IMR-90 (cell line): ENCODE data around the gene HAUS7. TPM values are rescaled to one million over a fixed set of nuclear protein-coding genes. Genes with fewer than 3 reads are reported as not detected.

Experiments used
- ATAC-seq: fragments of 200-7000 bp; cut with Tn5 transposase; 2 replicates; pipeline ENCODE4 v1.9.1; 2020; ENCODE audit warnings: low read depth, mild to moderate bottlenecking, moderate library complexity
- BruUV-seq: library from RNA; stranded (reverse); fragments of 400-500 nt; replicated peaks from 2 replicates; lab custom pipeline; 2021; lab: Mats Ljungman, UMichigan
- CTCF ChIA-PET: fragments of 300-600 bp; formaldehyde crosslinking; extraction: SDS; loops from one replicate; lab custom pipeline; 2021; ENCODE audit warnings: antibody characterized with exemption; lab: Yijun Ruan, JAX
- POLR2A ChIA-PET: fragments of 300-600 bp; sonication (Branson Sonifier 250); formaldehyde crosslinking; loops from one replicate; lab custom pipeline; 2022; ENCODE audit warnings: antibody characterized with exemption; ENCODE audit not compliant: unreplicated experiment; lab: Charles Lee
- DNase-seq: peaks from one replicate; pipeline ENCODE4 v3.0.0; 2013
- H2AFZ ChIP-seq: replicated peaks from 2 replicates; pipeline ENCODE3; 2013; ENCODE audit warnings: low read length, mild to moderate bottlenecking; ENCODE audit not compliant: poor library complexity
- H2AK5ac ChIP-seq: 2 replicates; pipeline ENCODE4 v1.6.1; 2013; ENCODE audit warnings: low read depth, low read length, inconsistent platforms
- H2AK9ac ChIP-seq: replicated peaks from 2 replicates; pipeline ENCODE3; 2013; ENCODE audit warnings: mild to moderate bottlenecking, low read depth, low read length, moderate library complexity; ENCODE audit not compliant: poor library complexity
- H2BK120ac ChIP-seq: 2 replicates; pipeline ENCODE4 v1.6.1; 2013; ENCODE audit warnings: low read depth, low read length, inconsistent platforms
- H2BK15ac ChIP-seq: 3 replicates; pipeline ENCODE4 v1.6.1; 2013; ENCODE audit warnings: low read depth, low read length, inconsistent platforms
- H2BK20ac ChIP-seq: 2 replicates; pipeline ENCODE4 v1.6.1; 2013; ENCODE audit warnings: low read depth, mild to moderate bottlenecking, inconsistent platforms, low read length, moderate library complexity
- H2BK5ac ChIP-seq: 2 replicates; pipeline ENCODE4 v1.6.1; 2013; ENCODE audit warnings: mild to moderate bottlenecking, low read depth, low read length, inconsistent platforms; ENCODE audit not compliant: poor library complexity, severe bottlenecking
- H3K14ac ChIP-seq: replicated peaks from 2 replicates; pipeline ENCODE4 v1.6.1; 2013; ENCODE audit warnings: low read depth, low read length, inconsistent platforms
- H3K18ac ChIP-seq: 2 replicates; pipeline ENCODE4 v1.6.1; 2013; ENCODE audit warnings: low read depth, low read length, control low read depth
- H3K23ac ChIP-seq: 2 replicates; pipeline ENCODE4 v1.6.1; 2013; ENCODE audit warnings: low read depth, low read length, inconsistent platforms
- H3K27ac ChIP-seq: 2 replicates; pipeline ENCODE4 v1.5.1; 2013; ENCODE audit warnings: mild to moderate bottlenecking, control low read depth, low read length; ENCODE audit not compliant: insufficient read depth
- H3K27me3 ChIP-seq: 2 replicates; pipeline ENCODE4 v1.6.1; 2013; ENCODE audit warnings: low read length; ENCODE audit not compliant: control insufficient read depth, insufficient read depth
- H3K36me3 ChIP-seq: 2 replicates; pipeline ENCODE4 v1.6.1; 2013; ENCODE audit warnings: low read length, mixed read lengths; ENCODE audit not compliant: control insufficient read depth, insufficient read depth
- H3K4ac ChIP-seq: 2 replicates; pipeline ENCODE4 v1.6.1; 2013; ENCODE audit warnings: low read depth, low read length, inconsistent platforms
- H3K4me1 ChIP-seq: 2 replicates; pipeline ENCODE4 v1.6.1; 2013; ENCODE audit warnings: low read length, mixed read lengths; ENCODE audit not compliant: control insufficient read depth, insufficient read depth
- H3K4me2 ChIP-seq: 2 replicates; pipeline ENCODE4 v1.6.1; 2013; ENCODE audit warnings: low read depth, mild to moderate bottlenecking, control low read depth, low read length, moderate library complexity
- H3K4me3 ChIP-seq: 2 replicates; pipeline ENCODE4 v1.5.1; 2013; ENCODE audit warnings: low read depth, mild to moderate bottlenecking, control low read depth, low read length, moderate library complexity; ENCODE audit not compliant: insufficient read depth
- H3K56ac ChIP-seq: 2 replicates; pipeline ENCODE4 v1.6.1; 2013; ENCODE audit warnings: low read length, inconsistent platforms; ENCODE audit not compliant: insufficient read depth; ENCODE audit errors: extremely low read depth
- H3K79me1 ChIP-seq, 2 experiments: 2 replicates each; pipeline ENCODE4 v1.6.1; 2013; ENCODE audit warnings: low read length in 2 of 2, inconsistent platforms in 1 of 2, low read depth in 1 of 2
- H3K9ac ChIP-seq: 2 replicates; pipeline ENCODE4 v1.6.1; 2013; ENCODE audit warnings: low read depth, low read length, control low read depth
- H3K9me1 ChIP-seq: 2 replicates; pipeline ENCODE4 v1.6.1; 2013; ENCODE audit warnings: low read length, inconsistent platforms; ENCODE audit not compliant: insufficient read depth
- H3K9me3 ChIP-seq: 2 replicates; pipeline ENCODE4 v1.6.1; 2013; ENCODE audit warnings: low read length; ENCODE audit not compliant: control insufficient read depth, insufficient read depth
- H4K20me1 ChIP-seq: 2 replicates; pipeline ENCODE4 v1.6.1; 2013; ENCODE audit warnings: low read length, inconsistent platforms; ENCODE audit not compliant: insufficient read depth
- H4K5ac ChIP-seq: 2 replicates; pipeline ENCODE4 v1.6.1; 2013; ENCODE audit warnings: mild to moderate bottlenecking, low read depth, low read length, control low read depth
- H4K8ac ChIP-seq, 2 experiments: 2 replicates each; pipeline ENCODE4 v1.6.1; 2013; ENCODE audit warnings: low read depth in 2 of 2, low read length in 2 of 2, control low read depth in 1 of 2, inconsistent platforms in 1 of 2
- H4K91ac ChIP-seq: 2 replicates; pipeline ENCODE4 v1.6.1; 2013; ENCODE audit warnings: low read depth, low read length, inconsistent platforms; ENCODE audit not compliant: insufficient read depth
- BHLHE40 ChIP-seq: fragments of 150-350 bp; IDR thresholded peaks from 2 replicates; pipeline ENCODE4 v1.6.1; 2016; ENCODE audit warnings: mild to moderate bottlenecking, low read depth, low read length
- CEBPB ChIP-seq: IDR thresholded peaks from 2 replicates; pipeline ENCODE4 v1.6.1; 2012; ENCODE audit warnings: low read depth, low read length, improper control_type of control experiment
- CHD1 ChIP-seq: IDR thresholded peaks from 2 replicates; pipeline ENCODE4 v1.6.1; 2012; ENCODE audit warnings: low read depth, low read length, improper control_type of control experiment
- CTCF ChIP-seq: conservative IDR thresholded peaks from 2 replicates; pipeline ENCODE4 v1.5.1; 2012; ENCODE audit warnings: mild to moderate bottlenecking, low read depth, low read length, improper control_type of control experiment
- ELK1 ChIP-seq: fragments of 150-350 bp; IDR thresholded peaks from 2 replicates; pipeline ENCODE4 v1.6.1; 2016; ENCODE audit warnings: low read depth, mild to moderate bottlenecking, low read length, moderate library complexity, borderline replicate concordance
- FOS ChIP-seq: fragments of 150-350 bp; IDR thresholded peaks from 2 replicates; pipeline ENCODE4 v1.6.1; 2016; ENCODE audit warnings: low read depth, low read length
- MAFK ChIP-seq: IDR thresholded peaks from 2 replicates; pipeline ENCODE4 v1.6.1; 2012; ENCODE audit warnings: low read depth, low read length, improper control_type of control experiment
- MAZ ChIP-seq: IDR thresholded peaks from 2 replicates; pipeline ENCODE4 v1.6.1; 2012; ENCODE audit warnings: low read depth, mild to moderate bottlenecking, low read length, improper control_type of control experiment, moderate library complexity, borderline replicate concordance
- MXI1 ChIP-seq: IDR thresholded peaks from 2 replicates; pipeline ENCODE4 v1.6.1; 2012; ENCODE audit warnings: low read depth, mild to moderate bottlenecking, low read length, moderate library complexity, borderline replicate concordance
- NFE2L2 ChIP-seq: fragments of 150-350 bp; IDR thresholded peaks from 2 replicates; pipeline ENCODE4 v1.6.1; 2016; ENCODE audit warnings: low read depth, mild to moderate bottlenecking, low read length
- POLR2A ChIP-seq: IDR thresholded peaks from 2 replicates; pipeline ENCODE4 v1.6.1; 2012; ENCODE audit warnings: mild to moderate bottlenecking, low read depth, low read length
- RAD21 ChIP-seq: IDR thresholded peaks from 2 replicates; pipeline ENCODE4 v1.6.1; 2012; ENCODE audit warnings: low read length, improper control_type of control experiment
- RCOR1 ChIP-seq: IDR thresholded peaks from 2 replicates; pipeline ENCODE4 v1.6.1; 2012; ENCODE audit warnings: mild to moderate bottlenecking, low read length, improper control_type of control experiment; ENCODE audit not compliant: insufficient replicate concordance
- RFX5 ChIP-seq: IDR thresholded peaks from 2 replicates; pipeline ENCODE4 v1.8.0; 2012; ENCODE audit warnings: low read depth, mild to moderate bottlenecking, low read length, moderate library complexity
- SMC3 ChIP-seq: fragments of 150-350 bp; IDR thresholded peaks from 2 replicates; pipeline ENCODE4 v1.6.1; 2016; ENCODE audit warnings: low read depth, mild to moderate bottlenecking, antibody characterized with exemption, low read length, moderate library complexity
- WGBS, 2 experiments: methylation state at CpG; one replicate each; pipeline versions ENCODE4 v1.1.5 to v1.1.7; 2013; ENCODE audit warnings: missing lambda C conversion rate in 2 of 2; ENCODE audit not compliant: insufficient read length in 1 of 2; ENCODE audit errors: extremely low coverage in 2 of 2; 5-methylcytosine and 5-hydroxymethylcytosine counted together
- dilution Hi-C: fragments of 300-500 bp; cut with HindIII; formaldehyde crosslinking; loops from one replicate; pipeline ENCODE4 v1.14.3; 2018; ENCODE audit warnings: low sequenced_read_pairs; ENCODE audit not compliant: unreplicated experiment
- in situ Hi-C: fragments of 300-500 bp; cut with MboI; formaldehyde crosslinking; loops from 3 replicates; pipeline ENCODE4 v1.14.3; 2019; ENCODE audit warnings: low sequenced_read_pairs, inconsistent platforms, mixed read lengths
- intact Hi-C: fragments of 100-400 bp; cut with micrococcal nuclease; formaldehyde crosslinking; loops from 2 replicates; pipeline ENCODE4 v1.10.0; 2022
- polyA plus RNA-seq, 3 experiments: library from polyadenylated mRNA; depleted of rRNA; stranded (reverse); fragments of >200 nt; gene quantifications; 2 replicates each; pipeline ENCODE4 v1.2.3, GENCODE V29; 2012; ENCODE audit warnings: low replicate concordance in 1 of 3
- total RNA-seq: library from RNA; depleted of rRNA; stranded (reverse); fragments of >200 nt; gene quantifications from 2 replicates; pipeline ENCODE4 v1.2.3, GENCODE V29; 2012
- TF ChIP-seq, protein P1 (sequence below): fragments of 150-350 bp; IDR thresholded peaks from 2 replicates; pipeline ENCODE4 v1.6.1; 2017; ENCODE audit warnings: mild to moderate bottlenecking, antibody characterized with exemption, low read length, low read depth

Gene HAUS7
- total and polyA plus RNA-seq, 2 of the 4 experiments (the other 2 are of a cell fraction) = 10.8 to 25.9 TPM

DNA sequence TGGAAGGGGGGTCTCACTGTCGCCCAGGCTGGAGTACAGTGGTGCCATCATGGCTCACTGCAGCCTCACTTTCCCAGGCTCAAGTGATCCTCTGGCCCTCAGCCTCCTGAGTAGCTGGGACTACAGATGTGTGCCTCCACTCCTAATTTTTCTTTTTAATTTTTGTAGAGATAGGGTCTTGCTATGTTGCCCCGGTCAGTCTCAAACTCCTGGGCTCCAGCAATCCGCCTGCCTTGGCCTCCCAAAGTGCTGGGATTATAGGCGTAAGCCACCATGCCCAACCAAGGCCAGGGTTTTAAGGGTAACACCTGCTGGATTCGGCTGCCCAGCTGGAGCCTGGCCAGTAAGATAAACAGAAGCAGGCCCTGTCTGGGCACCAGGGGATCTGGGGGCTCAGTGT, 27.9 kb downstream of the HAUS7 start:
- Histone ChIP-seq H3K4me1 (no peaks in the 10 kb centered on the region), H2BK120ac (no peak overlapping the region), H3K14ac (no peak overlapping the region), H3K9me1 (no peaks in the 10 kb centered on the region), H3K18ac (no peak overlapping the region), H2BK20ac (no peak overlapping the region), H2AK5ac (no peak overlapping the region), H4K91ac (no peak overlapping the region), H3K4me3 (no peak overlapping the region), H3K9ac (no peak overlapping the region), H2AK9ac (no peak overlapping the region), H4K5ac (no peak overlapping the region), H3K79me1 (no peaks in the 10 kb centered on the region), H4K20me1 (no peaks in the 10 kb centered on the region), H3K56ac (no peak overlapping the region), H2AFZ (no peak overlapping the region), H3K4ac (no peak overlapping the region), H3K27me3 (peaks cover 3% of the 10 kb centered on the region), H2BK5ac (no peak overlapping the region), H4K8ac (no peak overlapping the region), H2BK15ac (no peak overlapping the region), H3K4me2 (no peak overlapping the region), H3K27ac (no peak overlapping the region), H3K23ac (no peak overlapping the region), H3K36me3 (no peaks in the 10 kb centered on the region), H3K9me3 (peaks cover 6% of the 10 kb centered on the region)
- POLR2A ChIA-PET = no interaction called here
- ATAC-seq (no peak), DNase-seq (no peak)
- CTCF ChIA-PET = no interaction called here
- dilution Hi-C loops (no loop called here), in situ Hi-C loops (no loop called here), intact Hi-C loops (no loop called here)
- no TSS peak for BruUV-seq
- no peak for TF ChIP-seq RFX5
- no peak for TF ChIP-seq RAD21
- TF ChIP-seq CEBPB = no peak
- no peak for TF ChIP-seq FOS
- TF ChIP-seq POLR2A = no peak
- no peak for TF ChIP-seq MAFK
- TF ChIP-seq, protein P1, sequence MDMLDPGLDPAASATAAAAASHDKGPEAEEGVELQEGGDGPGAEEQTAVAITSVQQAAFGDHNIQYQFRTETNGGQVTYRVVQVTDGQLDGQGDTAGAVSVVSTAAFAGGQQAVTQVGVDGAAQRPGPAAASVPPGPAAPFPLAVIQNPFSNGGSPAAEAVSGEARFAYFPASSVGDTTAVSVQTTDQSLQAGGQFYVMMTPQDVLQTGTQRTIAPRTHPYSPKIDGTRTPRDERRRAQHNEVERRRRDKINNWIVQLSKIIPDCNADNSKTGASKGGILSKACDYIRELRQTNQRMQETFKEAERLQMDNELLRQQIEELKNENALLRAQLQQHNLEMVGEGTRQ = no peak
- TF ChIP-seq MAZ = no peak
- no peak for TF ChIP-seq ELK1
- TF ChIP-seq MXI1 = no peak
- no peak for TF ChIP-seq NFE2L2
- TF ChIP-seq CHD1 = no peak
- no peak for TF ChIP-seq SMC3
- TF ChIP-seq RCOR1 = no peak
- no peak for TF ChIP-seq CTCF
- no peak for TF ChIP-seq BHLHE40
- WGBS, 2 experiments = no CpG with 5 or more reads among the region's 5 CpGs
